HUES6 (cell line): ENCODE data around the gene NCAPG.

ENCODE experiments used
- H3K27ac ChIP-seq: 2 replicates; pipeline ENCODE4 v1.7.0; 2013; ENCODE audit warnings: low read depth, mild to moderate bottlenecking, low read length, inconsistent platforms
- H3K27me3 ChIP-seq: 2 replicates; pipeline ENCODE4 v1.6.1; 2013; ENCODE audit warnings: low read length; ENCODE audit not compliant: control insufficient read depth, insufficient read depth
- H3K36me3 ChIP-seq: 2 replicates; pipeline ENCODE4 v1.6.1; 2013; ENCODE audit warnings: low read length; ENCODE audit not compliant: control insufficient read depth, insufficient read depth
- H3K4me1 ChIP-seq: 2 replicates; pipeline ENCODE4 v1.6.1; 2013; ENCODE audit warnings: low read length; ENCODE audit not compliant: control insufficient read depth, insufficient read depth
- H3K4me3 ChIP-seq: 2 replicates; pipeline ENCODE4 v1.5.1; 2013; ENCODE audit warnings: low read depth, low read length
- H3K9ac ChIP-seq: one replicate; pipeline ENCODE4 v1.6.1; 2013; ENCODE audit warnings: mild to moderate bottlenecking, low read length
- H3K9me3 ChIP-seq: 2 replicates; pipeline ENCODE4 v1.6.1; 2013; ENCODE audit warnings: low read depth, low read length; ENCODE audit not compliant: control insufficient read depth, insufficient read depth

The NCAPG gene, protein sequence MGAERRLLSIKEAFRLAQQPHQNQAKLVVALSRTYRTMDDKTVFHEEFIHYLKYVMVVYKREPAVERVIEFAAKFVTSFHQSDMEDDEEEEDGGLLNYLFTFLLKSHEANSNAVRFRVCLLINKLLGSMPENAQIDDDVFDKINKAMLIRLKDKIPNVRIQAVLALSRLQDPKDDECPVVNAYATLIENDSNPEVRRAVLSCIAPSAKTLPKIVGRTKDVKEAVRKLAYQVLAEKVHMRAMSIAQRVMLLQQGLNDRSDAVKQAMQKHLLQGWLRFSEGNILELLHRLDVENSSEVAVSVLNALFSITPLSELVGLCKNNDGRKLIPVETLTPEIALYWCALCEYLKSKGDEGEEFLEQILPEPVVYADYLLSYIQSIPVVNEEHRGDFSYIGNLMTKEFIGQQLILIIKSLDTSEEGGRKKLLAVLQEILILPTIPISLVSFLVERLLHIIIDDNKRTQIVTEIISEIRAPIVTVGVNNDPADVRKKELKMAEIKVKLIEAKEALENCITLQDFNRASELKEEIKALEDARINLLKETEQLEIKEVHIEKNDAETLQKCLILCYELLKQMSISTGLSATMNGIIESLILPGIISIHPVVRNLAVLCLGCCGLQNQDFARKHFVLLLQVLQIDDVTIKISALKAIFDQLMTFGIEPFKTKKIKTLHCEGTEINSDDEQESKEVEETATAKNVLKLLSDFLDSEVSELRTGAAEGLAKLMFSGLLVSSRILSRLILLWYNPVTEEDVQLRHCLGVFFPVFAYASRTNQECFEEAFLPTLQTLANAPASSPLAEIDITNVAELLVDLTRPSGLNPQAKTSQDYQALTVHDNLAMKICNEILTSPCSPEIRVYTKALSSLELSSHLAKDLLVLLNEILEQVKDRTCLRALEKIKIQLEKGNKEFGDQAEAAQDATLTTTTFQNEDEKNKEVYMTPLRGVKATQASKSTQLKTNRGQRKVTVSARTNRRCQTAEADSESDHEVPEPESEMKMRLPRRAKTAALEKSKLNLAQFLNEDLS

DNA sequence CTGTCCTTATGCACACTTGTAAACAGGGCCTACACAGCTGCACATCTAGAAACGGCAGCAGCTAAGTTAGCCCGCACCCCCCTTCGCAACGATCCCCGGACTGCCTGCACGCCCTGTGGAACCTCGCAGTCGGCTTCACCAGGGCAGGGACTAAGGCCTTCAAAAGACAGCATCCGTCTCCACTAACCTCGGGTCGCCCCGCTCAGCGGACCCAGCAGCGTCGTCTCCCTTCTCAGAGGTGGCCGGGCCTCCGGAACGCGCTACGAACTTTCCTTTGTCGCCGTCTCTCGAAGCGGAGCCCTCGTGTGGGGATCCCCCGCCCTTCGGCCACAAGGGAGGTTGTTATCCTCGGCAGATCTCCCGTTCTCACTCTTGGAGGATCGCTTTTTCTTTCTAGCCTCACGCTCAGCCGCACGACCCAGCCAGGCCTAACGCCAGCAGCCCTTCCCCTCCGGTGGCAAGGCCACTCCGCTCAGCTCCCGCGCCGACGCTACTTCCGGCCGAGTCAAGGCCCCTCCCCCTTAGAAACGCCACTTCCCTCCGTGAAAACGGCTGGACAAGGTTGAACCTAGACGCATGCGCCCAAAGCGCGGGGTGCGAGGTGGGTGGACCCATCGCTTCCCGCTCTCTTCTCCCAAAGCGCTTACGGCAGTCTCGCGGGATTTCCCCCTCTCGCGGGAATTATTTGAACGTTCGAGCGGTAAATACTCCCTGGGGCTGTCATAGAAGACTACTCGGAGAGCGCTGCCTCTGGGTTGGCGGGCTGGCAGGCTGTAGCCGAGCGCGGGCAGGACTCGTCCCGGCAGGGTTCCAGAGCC lies at the start of gene NCAPG, which contains the start of gene DCAF16:
NCAPG (plus strand) TSS at position 720 of the 818 bp plus-strand sequence. CDS start 99 bp downstream, outside the sequence.
DCAF16 (minus strand) TSS at position 498 of the 818 bp plus-strand sequence. CDS start 6,616 bp downstream, outside the sequence.
- Histone ChIP-seq H3K9ac (peak within 1 kb of the TSS; percentile 100), H3K36me3 (peaks cover 30% of the 10 kb centered on the region), H3K27ac (peak within 1 kb of the TSS; percentile 88), H3K4me1 (peaks cover 13% of the 10 kb centered on the region), H3K27me3 (no peaks in the 10 kb centered on the region), H3K9me3 (no peaks in the 10 kb centered on the region), H3K4me3 (peak within 1 kb of the TSS; percentile 94)

DNA sequence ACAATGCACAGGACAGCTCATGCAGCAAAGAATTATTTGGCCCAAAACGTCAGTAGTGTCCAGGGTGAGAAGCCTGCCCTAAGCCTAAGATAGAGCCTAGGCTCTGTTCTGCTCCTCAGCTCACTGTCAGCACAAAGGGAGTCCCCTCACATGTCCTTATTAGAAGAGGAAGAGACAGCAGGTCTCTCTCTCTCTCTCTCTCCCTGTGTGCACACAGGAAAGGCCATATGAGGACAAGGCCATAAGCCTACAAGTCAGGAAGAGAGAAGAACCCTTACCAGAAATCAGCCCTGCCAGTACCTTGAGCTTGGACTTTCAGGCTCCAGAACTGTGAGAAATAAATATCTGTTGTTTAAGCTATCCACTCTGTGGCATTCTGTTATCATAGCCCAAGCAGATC lies 49.7 kb upstream of the NCAPG start:
- H3K4me1 ChIP-seq, result peaks cover 8% of the 10 kb centered on the region
- H3K27ac ChIP-seq, result no peak overlapping the region
- no peaks in the 10 kb centered on the region for H3K27me3 ChIP-seq
- no peak overlapping the region for H3K9ac ChIP-seq
- no peaks in the 10 kb centered on the region for H3K36me3 ChIP-seq
- peaks cover 6% of the 10 kb centered on the region; the same call in 1 of the 2 replicates for H3K9me3 ChIP-seq
- H3K4me3 ChIP-seq, result no peak overlapping the region

DNA sequence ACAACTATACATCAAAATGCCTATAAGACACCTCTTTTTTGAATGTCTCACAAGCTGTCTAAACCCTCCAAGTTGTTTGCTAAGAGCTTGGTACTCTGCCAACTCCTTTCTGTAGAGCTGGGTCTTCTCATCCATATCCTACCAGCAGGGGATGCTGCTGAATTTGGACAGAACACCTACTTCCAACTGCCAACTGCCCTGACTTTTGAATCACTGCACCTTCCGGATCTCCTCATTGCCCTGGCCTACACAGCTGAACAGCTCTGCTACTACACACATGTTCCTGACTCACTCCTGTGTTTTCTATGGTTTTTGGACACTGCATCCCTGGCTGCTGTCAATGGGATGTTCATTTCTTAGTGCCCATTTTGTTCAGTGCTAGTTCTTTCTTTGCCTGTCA lies 48.1 kb upstream of the NCAPG start:
- H3K4me1 ChIP-seq, result peaks cover 8% of the 10 kb centered on the region
- H3K9me3 ChIP-seq, result peaks cover 15% of the 10 kb centered on the region
- no peak overlapping the region for H3K27ac ChIP-seq
- no peaks in the 10 kb centered on the region for H3K27me3 ChIP-seq
- no peaks in the 10 kb centered on the region for H3K36me3 ChIP-seq
- H3K9ac ChIP-seq, result no peak overlapping the region
- no peak overlapping the region for H3K4me3 ChIP-seq

DNA sequence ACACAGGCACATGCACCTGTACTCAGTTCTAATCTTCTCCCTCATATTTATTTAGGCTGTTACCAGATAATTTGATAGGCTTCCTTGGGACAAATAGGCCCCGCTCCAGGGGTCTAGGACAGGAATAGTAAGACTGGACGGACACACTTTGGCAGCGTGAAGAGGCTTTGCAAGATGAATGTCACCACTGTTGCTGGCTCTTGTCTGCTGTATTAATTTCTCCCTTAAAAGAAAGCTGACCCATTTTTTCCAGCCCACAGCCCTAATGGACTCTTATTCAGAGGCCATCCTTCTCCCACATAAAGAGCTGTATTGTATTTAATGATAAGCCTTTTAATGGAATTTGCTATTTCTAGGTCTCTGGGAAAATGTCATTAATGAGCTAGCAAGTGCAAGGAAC lies 47.4 kb upstream of the NCAPG start:
- Histone ChIP-seq H3K27ac (no peak overlapping the region), H3K9ac (no peak overlapping the region), H3K36me3 (no peaks in the 10 kb centered on the region), H3K9me3 (peaks cover 19% of the 10 kb centered on the region), H3K27me3 (no peaks in the 10 kb centered on the region), H3K4me3 (no peak overlapping the region), H3K4me1 (peaks cover 8% of the 10 kb centered on the region)

DNA sequence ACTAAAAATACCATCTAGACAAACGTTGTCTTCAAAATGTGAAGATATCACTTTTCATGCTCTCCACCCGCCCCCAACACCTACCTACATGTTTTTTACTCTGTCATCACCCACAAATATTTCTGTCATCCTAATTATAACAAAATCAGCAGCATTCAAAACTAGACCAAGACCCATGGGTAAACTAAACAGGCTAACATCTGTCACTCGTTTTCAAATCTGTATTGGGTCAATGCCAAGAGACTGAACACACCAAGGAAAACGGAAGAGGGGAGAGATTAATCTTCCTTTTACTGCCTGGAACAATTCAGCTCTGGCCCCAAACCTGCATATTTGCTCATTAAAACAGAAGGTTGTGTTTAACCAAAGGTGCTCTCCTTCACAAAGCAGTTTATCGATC lies 46.8 kb upstream of the NCAPG start:
- Histone ChIP-seq H3K36me3 (no peaks in the 10 kb centered on the region), H3K9me3 (peaks cover 19% of the 10 kb centered on the region), H3K9ac (no peak overlapping the region), H3K4me1 (peaks cover 8% of the 10 kb centered on the region), H3K27me3 (no peaks in the 10 kb centered on the region), H3K4me3 (no peak overlapping the region), H3K27ac (no peak overlapping the region)

DNA sequence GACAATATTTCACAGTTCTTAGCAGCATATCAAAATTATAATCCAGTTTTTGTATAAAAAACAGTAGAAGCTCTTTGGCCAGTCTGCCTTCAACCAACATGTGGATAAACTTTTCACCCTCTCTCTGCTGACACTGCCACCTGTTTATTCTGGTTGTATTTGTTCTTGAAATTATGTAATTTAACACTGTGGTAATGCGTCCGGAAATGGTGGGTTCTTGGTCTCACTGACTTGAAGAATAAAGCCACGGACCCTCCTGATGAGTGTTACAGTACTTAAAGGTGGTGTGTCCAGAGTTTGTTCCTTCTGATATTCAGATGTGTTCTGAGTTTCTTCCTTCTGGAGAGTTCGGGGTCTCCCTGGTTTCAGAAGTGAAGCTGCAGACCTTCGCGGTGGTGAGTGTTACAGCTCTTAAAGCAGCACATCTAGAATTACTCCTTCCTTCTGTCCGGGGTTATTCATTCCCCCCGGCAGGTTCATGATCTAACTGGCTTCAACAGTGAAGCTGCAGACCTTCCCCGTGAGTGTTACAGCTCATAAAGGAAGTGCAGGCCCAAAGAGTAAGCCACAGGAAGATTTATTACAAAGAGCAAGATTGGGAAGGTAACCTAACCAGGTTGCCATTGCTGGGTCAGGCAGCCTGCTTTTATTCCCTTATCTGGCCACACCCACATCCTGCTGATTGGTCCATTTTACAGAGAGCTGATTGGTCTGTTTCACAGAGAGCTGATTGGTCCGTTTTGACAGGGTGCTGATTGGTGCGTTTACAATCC lies 45.1 kb upstream of the NCAPG start:
- H3K4me1 ChIP-seq, result peaks cover 6% of the 10 kb centered on the region
- H3K4me3 ChIP-seq, result no peak overlapping the region
- H3K36me3 ChIP-seq, result no peaks in the 10 kb centered on the region
- H3K9ac ChIP-seq, result no peak overlapping the region
- H3K27me3 ChIP-seq, result no peaks in the 10 kb centered on the region
- H3K27ac ChIP-seq, result no peak overlapping the region
- peaks cover 19% of the 10 kb centered on the region for H3K9me3 ChIP-seq

DNA sequence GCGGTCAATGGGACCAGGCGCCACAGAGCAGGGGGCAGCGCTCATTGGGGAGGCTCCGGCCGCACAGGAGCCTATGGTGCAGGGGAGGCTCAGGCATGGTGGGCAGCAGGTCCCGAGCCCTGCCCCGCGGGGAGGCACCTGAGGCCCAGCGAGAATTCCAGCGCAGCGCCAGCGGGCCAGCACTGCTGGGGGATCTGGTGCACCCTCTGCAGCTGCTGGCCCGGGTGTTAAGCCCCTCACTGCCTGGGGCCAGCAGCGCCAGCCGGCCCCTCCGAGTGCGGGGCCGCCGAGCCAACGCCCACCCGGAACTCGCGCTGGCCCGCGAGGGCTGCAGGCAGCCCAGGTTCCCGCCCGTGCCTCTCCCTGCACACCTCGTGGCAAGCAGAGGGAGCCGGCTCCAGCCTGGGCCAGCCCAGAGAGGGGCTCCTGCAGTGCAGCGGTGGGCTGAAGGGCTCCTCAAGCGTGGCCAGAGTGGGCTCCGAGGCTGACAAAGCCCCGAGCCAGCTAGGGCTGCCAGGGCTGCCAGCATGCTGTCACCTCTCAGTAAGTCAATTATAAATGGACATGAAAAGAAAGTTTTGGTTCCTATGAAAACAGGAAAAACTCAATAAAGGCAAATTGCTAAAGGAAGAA lies 43.8 kb upstream of the NCAPG start:
- no peak overlapping the region for H3K4me3 ChIP-seq

DNA sequence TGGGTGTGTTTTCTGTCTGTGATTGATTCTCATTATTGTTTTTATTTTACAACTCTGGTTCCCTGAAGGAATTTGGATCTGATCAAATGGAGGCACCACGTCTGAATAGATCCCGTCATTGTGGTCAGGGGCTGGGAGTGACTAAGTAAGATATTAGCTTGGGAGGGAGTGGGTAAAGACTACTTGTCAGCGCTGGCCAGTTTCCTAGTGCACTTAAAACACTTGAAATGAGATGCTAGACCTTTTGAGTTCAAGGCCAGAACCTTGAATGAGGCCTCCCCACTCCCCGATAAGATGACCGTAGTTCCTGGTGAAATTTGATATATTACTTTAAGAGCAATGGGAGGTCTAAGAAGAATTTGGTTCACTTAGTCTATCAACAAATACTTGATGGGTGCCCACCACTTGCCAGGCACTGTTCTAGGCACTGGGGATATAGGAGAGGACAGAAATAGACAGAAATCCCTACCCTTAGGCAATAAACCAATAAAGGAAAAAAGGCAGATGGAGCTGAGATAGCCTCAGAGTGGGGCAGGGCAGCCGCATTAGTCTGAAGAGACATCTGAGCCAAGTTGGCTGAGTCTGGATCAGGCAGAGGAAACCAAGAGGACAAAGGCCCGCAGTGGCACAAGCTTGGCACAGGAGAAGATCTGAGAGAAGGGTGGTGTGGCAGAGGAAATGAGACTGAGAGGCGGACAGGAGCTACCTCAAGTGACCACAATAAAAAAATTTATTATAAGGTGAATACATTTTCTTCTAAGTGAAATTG lies 41.2 kb upstream of the NCAPG start:
- Histone ChIP-seq H3K36me3 (no peaks in the 10 kb centered on the region), H3K9me3 (peaks cover 19% of the 10 kb centered on the region), H3K4me1 (no peaks in the 10 kb centered on the region), H3K27ac (no peak overlapping the region), H3K27me3 (no peaks in the 10 kb centered on the region), H3K9ac (no peak overlapping the region), H3K4me3 (no peak overlapping the region)

More for the DNA sequence above, 43.8 kb upstream of the NCAPG start:
- H3K4me1 ChIP-seq, result no peaks in the 10 kb centered on the region
- H3K27me3 ChIP-seq, result no peaks in the 10 kb centered on the region
- H3K36me3 ChIP-seq, result no peaks in the 10 kb centered on the region
- no peak overlapping the region for H3K9ac ChIP-seq
- no peak overlapping the region for H3K27ac ChIP-seq
- H3K9me3 ChIP-seq, result peaks cover 19% of the 10 kb centered on the region

DNA sequence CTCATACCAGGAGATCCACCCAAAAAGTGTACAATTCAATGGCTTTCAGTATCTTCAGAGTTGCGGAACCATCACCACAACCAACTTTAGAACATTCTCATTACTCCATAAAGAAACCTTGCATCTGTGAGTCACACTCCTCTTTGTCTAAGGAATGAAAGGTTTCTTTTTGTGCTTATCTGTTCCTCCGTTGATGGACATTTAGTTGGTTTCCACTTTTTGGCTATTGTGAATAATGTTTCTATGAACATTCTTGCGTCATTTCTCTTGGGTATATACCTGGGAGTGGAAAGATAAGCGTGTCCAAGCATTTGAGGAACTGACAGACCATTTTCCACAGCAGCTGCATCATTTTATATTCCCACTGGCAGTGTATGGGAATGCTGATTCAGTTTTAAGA lies 39.9 kb upstream of the NCAPG start:
- Histone ChIP-seq H3K36me3 (no peaks in the 10 kb centered on the region), H3K27me3 (no peaks in the 10 kb centered on the region), H3K9me3 (peaks cover 16% of the 10 kb centered on the region), H3K9ac (no peak overlapping the region), H3K4me3 (no peak overlapping the region), H3K27ac (no peak overlapping the region), H3K4me1 (no peaks in the 10 kb centered on the region)
